GM19043 (cell line): ENCODE results near the gene PLAC8L1.

Source experiments
- ATAC-seq: cut with Tn5 transposase; IDR thresholded peaks from one replicate; pipeline ENCODE4 v1.9.1; 2021; ENCODE audit warnings: low read depth; ENCODE audit not compliant: unreplicated experiment

Gene PLAC8L1

DNA sequence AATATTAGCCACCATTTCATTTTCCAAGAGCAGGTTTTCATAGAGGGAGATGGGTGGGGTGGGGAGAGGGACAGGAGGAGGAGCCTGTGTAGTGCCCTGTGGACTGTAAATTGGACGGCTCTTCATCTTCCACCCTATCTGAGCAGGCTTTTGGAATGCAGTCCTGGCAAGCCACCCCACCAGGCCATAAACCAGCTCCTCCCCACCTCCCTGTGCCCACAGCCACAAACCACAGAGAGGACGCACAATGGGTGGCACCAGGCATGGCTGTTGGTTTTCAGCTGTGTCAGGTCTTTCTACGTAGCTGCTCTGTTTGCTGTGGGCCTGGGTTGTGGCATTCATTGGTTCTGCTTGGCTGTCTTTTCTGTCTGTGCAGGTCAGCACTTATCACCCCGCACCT is 58.0 kb downstream of the PLAC8L1 start:
- no peak for ATAC-seq

DNA sequence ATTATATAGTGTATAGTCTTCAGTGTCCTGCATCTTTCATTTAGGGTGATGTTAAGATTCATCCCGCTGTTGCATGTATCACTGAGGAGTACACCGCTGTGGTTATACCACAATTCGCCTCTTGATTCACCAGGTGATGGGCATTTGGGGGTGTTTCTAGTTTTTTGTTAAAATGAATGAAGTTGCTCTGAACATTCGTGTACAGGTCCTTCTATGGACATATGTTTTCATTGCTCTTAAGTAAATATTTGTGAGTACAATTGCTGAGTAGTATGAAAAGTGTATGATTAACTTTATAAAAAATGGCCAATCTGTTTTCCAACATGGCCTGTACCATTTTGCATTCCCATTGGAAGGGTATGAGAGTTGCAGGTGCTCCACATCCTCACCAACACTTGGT is 61.7 kb downstream of the PLAC8L1 start:
- no peak for ATAC-seq

DNA sequence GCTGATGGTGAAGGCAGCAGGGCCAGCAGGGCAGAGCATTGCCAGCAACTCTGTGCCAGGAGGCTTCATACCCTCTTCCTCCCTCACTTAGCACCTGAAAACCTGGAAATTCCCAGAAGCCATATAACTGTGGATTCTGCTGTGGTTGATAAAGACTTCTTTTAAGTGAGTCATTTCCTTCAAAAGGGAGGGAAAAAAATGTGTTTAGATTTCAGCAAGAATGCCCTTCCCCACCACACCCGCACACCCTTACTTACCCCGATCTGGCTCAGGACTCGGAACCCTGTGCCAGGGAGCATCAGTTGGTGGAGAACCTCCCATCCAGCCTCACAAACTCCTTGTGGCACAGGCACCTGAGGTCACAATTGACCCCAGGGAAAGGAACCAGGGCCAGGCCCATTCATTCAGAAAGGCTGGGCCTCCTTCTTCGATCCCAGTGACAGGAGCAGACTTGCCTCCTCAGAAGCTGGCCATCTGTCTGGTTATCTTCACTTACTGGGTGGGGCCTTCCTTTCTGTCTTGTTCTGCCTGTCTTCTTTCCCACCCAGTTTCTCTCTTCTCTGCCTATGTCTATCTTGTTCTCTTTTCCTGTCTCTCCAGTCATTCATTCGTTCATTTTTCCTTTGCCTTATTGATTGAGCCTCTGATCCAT is 62.6 kb downstream of the PLAC8L1 start:
- no peak for ATAC-seq

DNA sequence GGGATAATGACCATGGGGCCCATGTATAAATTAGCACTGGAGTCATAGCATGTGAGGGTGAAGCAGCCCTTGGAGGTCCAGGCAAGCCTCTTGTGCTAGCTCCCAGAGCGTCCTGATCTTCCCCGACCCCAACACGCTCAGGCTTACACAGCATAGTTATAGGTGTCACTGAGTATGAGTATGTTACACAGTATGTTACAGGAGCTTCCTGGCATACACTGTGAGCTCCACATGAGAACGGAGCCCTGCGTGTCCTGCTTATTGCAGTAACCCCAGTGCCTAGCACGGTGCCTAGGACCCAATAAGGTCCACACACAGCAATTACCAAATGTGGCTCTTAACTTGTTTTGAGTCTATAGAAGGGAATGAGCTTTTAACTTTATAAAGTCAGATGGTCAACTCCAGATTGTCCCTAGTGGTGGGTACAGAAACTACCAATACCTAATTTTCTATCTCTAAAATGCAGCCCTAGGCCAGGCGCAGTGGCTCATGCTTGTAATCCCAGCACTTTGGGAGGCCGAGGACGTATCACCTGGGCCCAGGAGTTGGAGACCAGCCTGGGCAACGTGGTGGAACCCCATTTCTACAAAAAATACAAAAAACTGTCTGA is 64.1 kb downstream of the PLAC8L1 start:
- peak; percentile 82 for ATAC-seq

DNA sequence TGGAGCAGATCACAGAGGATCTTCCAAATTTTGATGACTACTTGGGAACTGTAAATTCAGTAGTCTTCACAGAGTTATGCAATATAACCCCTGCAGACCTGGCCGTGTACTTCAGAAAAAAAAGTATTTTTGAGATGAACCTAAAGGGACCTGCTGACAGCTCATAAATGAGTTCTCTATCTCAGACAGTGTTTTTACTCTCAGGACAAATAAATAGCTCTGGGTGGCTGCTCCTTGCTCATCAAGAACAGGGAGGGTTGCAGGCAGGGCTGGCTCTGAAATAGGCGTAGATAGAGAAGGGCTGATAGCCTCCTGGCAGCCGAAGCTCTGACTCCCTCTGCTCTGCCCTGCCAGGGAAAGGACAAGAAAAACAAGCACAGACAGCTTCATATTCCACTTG is 64.8 kb downstream of the PLAC8L1 start:
- no peak for ATAC-seq

DNA sequence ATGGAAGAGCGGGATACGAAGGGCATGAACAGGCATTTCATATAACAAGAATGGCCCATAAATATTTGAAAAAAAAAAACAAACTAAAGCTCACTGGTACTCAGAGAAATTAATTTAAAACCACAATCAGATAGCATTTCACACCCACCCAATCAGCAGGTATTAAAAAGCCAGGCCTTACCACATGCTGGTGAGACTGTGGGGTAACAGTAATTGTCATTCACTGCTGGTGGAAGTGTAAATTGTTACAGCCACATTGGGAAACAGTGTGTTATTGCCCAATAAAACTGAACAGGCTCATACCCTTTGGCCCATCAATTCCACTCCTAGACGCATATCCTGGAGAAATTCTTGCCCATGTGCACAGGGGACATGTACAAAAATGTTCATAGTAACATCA is 66.0 kb downstream of the PLAC8L1 start:
- no peak for ATAC-seq

DNA sequence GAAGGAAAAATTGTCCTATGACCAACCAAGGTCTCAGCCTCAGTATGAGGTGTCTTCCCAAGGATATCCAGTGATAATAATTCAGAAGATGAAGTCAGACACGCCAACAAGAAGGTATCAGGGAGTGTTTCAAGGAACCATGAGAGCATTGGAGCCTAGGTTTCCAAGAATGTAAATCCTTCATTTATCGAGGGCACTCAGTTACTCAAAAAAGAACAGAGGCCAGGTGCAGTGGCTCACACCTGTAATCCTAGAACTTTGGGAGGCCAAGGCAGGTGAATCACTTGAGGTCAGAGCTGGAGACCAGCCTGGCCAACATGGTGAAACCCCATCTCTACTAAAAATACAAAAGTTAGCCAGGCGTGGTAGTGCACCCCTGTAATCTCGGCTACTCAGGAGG is 70.8 kb downstream of the PLAC8L1 start:
- no peak for ATAC-seq
